B cell (primary cell): ENCODE results near the gene TSPAN15.

Source experiments
- CTCF ChIP-seq: fragments of 200-600 bp; IDR thresholded peaks from one replicate; pipeline ENCODE4 v1.8.0; 2022; ENCODE audit warnings: antibody characterized with exemption, mild to moderate bottlenecking
- EZH2 ChIP-seq: IDR thresholded peaks from 2 replicates; pipeline ENCODE4 v1.6.1; 2012; ENCODE audit warnings: borderline replicate concordance, low read depth, mild to moderate bottlenecking, moderate library complexity, low read length; ENCODE audit not compliant: insufficient read depth, poor library complexity, severe bottlenecking

- TF ChIP-seq CTCF (no peak), EZH2 (no peak)
Measured at GRCh38 chr10:69406816-69407580, 44.3 kb upstream of the TSPAN15 start.
